HEK293 (cell line): Measurements from ENCODE around the gene ATP8A2.

Experiments
- GLIS2 ChIP-seq: fragments of 450-650 bp; formaldehyde crosslinking; IDR thresholded peaks from 2 replicates; pipeline ENCODE4 v1.5.1; 2016; ENCODE audit warnings: missing biosample characterization, missing genetic modification characterization
- HOXC10 ChIP-seq: sonication (generic); formaldehyde crosslinking; IDR thresholded peaks from 2 replicates; pipeline ENCODE4 v1.8.1; 2023; ENCODE audit warnings: mild to moderate bottlenecking, missing genetic modification reagents
- OSR2 ChIP-seq: fragments of 450-650 bp; formaldehyde crosslinking; IDR thresholded peaks from 2 replicates; pipeline ENCODE4 v1.5.1; 2016; ENCODE audit warnings: missing biosample characterization, missing genetic modification characterization
- SALL2 ChIP-seq: fragments of 450-650 bp; formaldehyde crosslinking; IDR thresholded peaks from 2 replicates; pipeline ENCODE4 v1.5.0; 2017; ENCODE audit warnings: missing biosample characterization, mild to moderate bottlenecking, missing genetic modification characterization, borderline replicate concordance
- SP2 ChIP-seq: fragments of 450-650 bp; formaldehyde crosslinking; IDR thresholded peaks from 2 replicates; pipeline ENCODE4 v1.5.1; 2016; ENCODE audit warnings: missing biosample characterization, missing genetic modification characterization
- TRIM28 ChIP-seq: IDR thresholded peaks from 2 replicates; pipeline ENCODE4 v1.6.1; 2011; ENCODE audit warnings: low read length, control low read depth, borderline replicate concordance
- ZFP3 ChIP-seq: fragments of 450-650 bp; formaldehyde crosslinking; IDR thresholded peaks from 2 replicates; pipeline ENCODE4 v1.5.1; 2016; ENCODE audit warnings: low read depth, missing biosample characterization, missing genetic modification characterization
- ZFP69B ChIP-seq: fragments of 450-650 bp; formaldehyde crosslinking; IDR thresholded peaks from 2 replicates; pipeline ENCODE4 v1.5.1; 2016; ENCODE audit warnings: missing biosample characterization, missing genetic modification characterization
- ZNF169 ChIP-seq: fragments of 450-650 bp; formaldehyde crosslinking; IDR thresholded peaks from 2 replicates; pipeline ENCODE4 v1.5.1; 2016; ENCODE audit warnings: missing biosample characterization, missing genetic modification characterization
- ZNF266 ChIP-seq: fragments of 450-650 bp; formaldehyde crosslinking; IDR thresholded peaks from 2 replicates; pipeline ENCODE4 v1.5.1; 2016; ENCODE audit warnings: missing biosample characterization, missing genetic modification characterization, low read depth
- ZNF292 ChIP-seq: fragments of 450-650 bp; formaldehyde crosslinking; IDR thresholded peaks from 2 replicates; pipeline ENCODE4 v1.5.1; 2016; ENCODE audit warnings: low read depth, missing biosample characterization, missing genetic modification characterization, borderline replicate concordance
- ZNF335 ChIP-seq: fragments of 450-650 bp; formaldehyde crosslinking; conservative IDR thresholded peaks from 2 replicates; pipeline ENCODE4 v1.5.1; 2016; ENCODE audit warnings: missing biosample characterization, missing genetic modification characterization
- ZNF350 ChIP-seq: fragments of 450-650 bp; formaldehyde crosslinking; IDR thresholded peaks from 2 replicates; pipeline ENCODE4 v1.5.0; 2017; ENCODE audit warnings: missing biosample characterization, mild to moderate bottlenecking, missing genetic modification characterization
- ZNF354C ChIP-seq: fragments of 450-650 bp; formaldehyde crosslinking; IDR thresholded peaks from 2 replicates; pipeline ENCODE4 v1.5.1; 2016; ENCODE audit warnings: missing biosample characterization, missing genetic modification characterization, low read depth, borderline replicate concordance
- ZNF426 ChIP-seq: fragments of 450-650 bp; formaldehyde crosslinking; IDR thresholded peaks from 2 replicates; pipeline ENCODE4 v1.5.1; 2017; ENCODE audit warnings: missing biosample characterization, missing genetic modification characterization, mild to moderate bottlenecking, inconsistent platforms, moderate library complexity
- ZNF560 ChIP-seq: fragments of 450-650 bp; formaldehyde crosslinking; IDR thresholded peaks from 2 replicates; pipeline ENCODE4 v1.5.1; 2017; ENCODE audit warnings: missing biosample characterization, missing genetic modification characterization, borderline replicate concordance
- ZNF600 ChIP-seq: fragments of 450-650 bp; formaldehyde crosslinking; IDR thresholded peaks from 2 replicates; pipeline ENCODE4 v1.5.1; 2016; ENCODE audit warnings: missing biosample characterization, missing genetic modification characterization
- ZNF629 ChIP-seq: fragments of 450-650 bp; formaldehyde crosslinking; IDR thresholded peaks from 2 replicates; pipeline ENCODE4 v1.5.1; 2017; ENCODE audit warnings: missing biosample characterization, missing genetic modification characterization
- ZSCAN30 ChIP-seq: fragments of 450-650 bp; IDR thresholded peaks from 2 replicates; pipeline ENCODE4 v1.5.1; 2018; ENCODE audit warnings: missing biosample characterization, mild to moderate bottlenecking, missing genetic modification characterization, moderate library complexity
- TF ChIP-seq, protein P1 (sequence below): fragments of 450-650 bp; formaldehyde crosslinking; IDR thresholded peaks from 2 replicates; pipeline ENCODE4 v1.5.1; 2016; ENCODE audit warnings: missing biosample characterization, missing genetic modification characterization
- TF ChIP-seq, protein P2 (sequence below): fragments of 450-650 bp; formaldehyde crosslinking; IDR thresholded peaks from 2 replicates; pipeline ENCODE4 v1.5.1; 2016; ENCODE audit warnings: missing biosample characterization, missing genetic modification characterization, borderline replicate concordance
- TF ChIP-seq, protein P3 (sequence below): fragments of 450-650 bp; formaldehyde crosslinking; IDR thresholded peaks from 2 replicates; pipeline ENCODE4 v1.5.1; 2016; ENCODE audit warnings: missing biosample characterization, missing genetic modification characterization
- TF ChIP-seq, protein P4 (sequence below): fragments of 450-650 bp; formaldehyde crosslinking; IDR thresholded peaks from 2 replicates; pipeline ENCODE4 v1.5.1; 2016; ENCODE audit warnings: missing biosample characterization, missing genetic modification characterization, borderline replicate concordance
- TF ChIP-seq, protein P5 (sequence below): fragments of 450-650 bp; formaldehyde crosslinking; IDR thresholded peaks from 2 replicates; pipeline ENCODE4 v1.5.1; 2016; ENCODE audit warnings: missing biosample characterization, missing genetic modification characterization
- TF ChIP-seq, protein P6 (sequence below): fragments of 450-650 bp; formaldehyde crosslinking; IDR thresholded peaks from 2 replicates; pipeline ENCODE4 v1.5.1; 2016; ENCODE audit warnings: missing biosample characterization, missing genetic modification characterization

ATP8A2 gene

DNA sequence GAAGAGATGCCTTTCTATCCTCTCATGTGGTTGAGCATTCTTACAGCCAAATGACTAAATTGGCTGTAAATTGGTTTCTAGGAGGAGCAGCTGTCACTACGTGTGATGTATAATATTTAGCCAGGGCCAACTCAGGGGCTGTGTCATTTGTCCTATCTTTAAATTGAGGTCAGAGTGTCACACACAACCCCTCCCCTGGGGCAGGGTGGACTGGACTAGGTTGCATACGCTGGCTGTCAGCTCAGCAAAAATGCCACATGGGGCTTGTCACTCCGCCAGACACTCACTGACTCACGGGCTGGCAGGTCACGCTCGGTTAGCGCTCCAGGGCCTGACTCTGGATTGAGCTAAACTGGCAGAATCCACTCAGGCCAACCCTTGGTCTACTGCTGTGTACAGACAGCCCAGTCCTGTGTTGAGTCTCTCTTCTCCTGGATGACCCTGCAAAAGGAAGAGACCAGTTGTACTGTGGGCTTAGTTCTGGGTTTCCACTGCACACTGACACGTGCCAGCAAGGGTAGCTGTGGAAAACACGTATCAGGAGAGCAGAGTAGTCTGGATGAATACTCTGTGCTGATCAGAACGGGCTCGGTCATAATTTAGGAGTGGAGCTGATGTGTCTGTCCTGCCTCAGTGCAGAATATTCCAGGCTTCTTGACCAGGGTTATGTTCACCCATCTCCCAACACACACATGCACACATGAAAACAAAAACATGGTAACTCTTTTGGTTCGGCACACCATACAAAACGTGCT, 650.9 kb downstream of the ATP8A2 start (continued):
- TF ChIP-seq ZFP3 = no peak
- peak; percentile 79 for TF ChIP-seq ZNF600 (tag by site-specific recombination)
- peak; percentile 71 for TF ChIP-seq ZNF629
- TF ChIP-seq ZNF560 (tag by site-specific recombination) = no peak
- TF ChIP-seq ZNF354C = no peak
- TF ChIP-seq, protein P1, sequence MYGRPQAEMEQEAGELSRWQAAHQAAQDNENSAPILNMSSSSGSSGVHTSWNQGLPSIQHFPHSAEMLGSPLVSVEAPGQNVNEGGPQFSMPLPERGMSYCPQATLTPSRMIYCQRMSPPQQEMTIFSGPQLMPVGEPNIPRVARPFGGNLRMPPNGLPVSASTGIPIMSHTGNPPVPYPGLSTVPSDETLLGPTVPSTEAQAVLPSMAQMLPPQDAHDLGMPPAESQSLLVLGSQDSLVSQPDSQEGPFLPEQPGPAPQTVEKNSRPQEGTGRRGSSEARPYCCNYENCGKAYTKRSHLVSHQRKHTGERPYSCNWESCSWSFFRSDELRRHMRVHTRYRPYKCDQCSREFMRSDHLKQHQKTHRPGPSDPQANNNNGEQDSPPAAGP (tag by site-specific recombination) = peak; percentile 68; the same call in 1 of the 2 replicates
- TF ChIP-seq ZNF350 (tag by site-specific recombination) = no peak
- TF ChIP-seq, protein P2, sequence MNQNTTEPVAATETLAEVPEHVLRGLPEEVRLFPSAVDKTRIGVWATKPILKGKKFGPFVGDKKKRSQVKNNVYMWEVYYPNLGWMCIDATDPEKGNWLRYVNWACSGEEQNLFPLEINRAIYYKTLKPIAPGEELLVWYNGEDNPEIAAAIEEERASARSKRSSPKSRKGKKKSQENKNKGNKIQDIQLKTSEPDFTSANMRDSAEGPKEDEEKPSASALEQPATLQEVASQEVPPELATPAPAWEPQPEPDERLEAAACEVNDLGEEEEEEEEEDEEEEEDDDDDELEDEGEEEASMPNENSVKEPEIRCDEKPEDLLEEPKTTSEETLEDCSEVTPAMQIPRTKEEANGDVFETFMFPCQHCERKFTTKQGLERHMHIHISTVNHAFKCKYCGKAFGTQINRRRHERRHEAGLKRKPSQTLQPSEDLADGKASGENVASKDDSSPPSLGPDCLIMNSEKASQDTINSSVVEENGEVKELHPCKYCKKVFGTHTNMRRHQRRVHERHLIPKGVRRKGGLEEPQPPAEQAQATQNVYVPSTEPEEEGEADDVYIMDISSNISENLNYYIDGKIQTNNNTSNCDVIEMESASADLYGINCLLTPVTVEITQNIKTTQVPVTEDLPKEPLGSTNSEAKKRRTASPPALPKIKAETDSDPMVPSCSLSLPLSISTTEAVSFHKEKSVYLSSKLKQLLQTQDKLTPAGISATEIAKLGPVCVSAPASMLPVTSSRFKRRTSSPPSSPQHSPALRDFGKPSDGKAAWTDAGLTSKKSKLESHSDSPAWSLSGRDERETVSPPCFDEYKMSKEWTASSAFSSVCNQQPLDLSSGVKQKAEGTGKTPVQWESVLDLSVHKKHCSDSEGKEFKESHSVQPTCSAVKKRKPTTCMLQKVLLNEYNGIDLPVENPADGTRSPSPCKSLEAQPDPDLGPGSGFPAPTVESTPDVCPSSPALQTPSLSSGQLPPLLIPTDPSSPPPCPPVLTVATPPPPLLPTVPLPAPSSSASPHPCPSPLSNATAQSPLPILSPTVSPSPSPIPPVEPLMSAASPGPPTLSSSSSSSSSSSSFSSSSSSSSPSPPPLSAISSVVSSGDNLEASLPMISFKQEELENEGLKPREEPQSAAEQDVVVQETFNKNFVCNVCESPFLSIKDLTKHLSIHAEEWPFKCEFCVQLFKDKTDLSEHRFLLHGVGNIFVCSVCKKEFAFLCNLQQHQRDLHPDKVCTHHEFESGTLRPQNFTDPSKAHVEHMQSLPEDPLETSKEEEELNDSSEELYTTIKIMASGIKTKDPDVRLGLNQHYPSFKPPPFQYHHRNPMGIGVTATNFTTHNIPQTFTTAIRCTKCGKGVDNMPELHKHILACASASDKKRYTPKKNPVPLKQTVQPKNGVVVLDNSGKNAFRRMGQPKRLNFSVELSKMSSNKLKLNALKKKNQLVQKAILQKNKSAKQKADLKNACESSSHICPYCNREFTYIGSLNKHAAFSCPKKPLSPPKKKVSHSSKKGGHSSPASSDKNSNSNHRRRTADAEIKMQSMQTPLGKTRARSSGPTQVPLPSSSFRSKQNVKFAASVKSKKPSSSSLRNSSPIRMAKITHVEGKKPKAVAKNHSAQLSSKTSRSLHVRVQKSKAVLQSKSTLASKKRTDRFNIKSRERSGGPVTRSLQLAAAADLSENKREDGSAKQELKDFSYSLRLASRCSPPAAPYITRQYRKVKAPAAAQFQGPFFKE (tag by site-specific recombination) = no peak
- no peak for TF ChIP-seq SALL2 (tag by site-specific recombination)
- no peak for TF ChIP-seq ZNF426
- TF ChIP-seq GLIS2 (tag by site-specific recombination) = peak; percentile 33; the same call in 1 of the 2 replicates
- no peak for TF ChIP-seq ZNF169 (tag by site-specific recombination)
- peak; percentile 36; the same call in 1 of the 2 replicates for TF ChIP-seq OSR2 (tag by site-specific recombination)
- TF ChIP-seq ZFP69B (tag by site-specific recombination) = peak; percentile 15; the same call in 1 of the 2 replicates
- TF ChIP-seq, protein P3, sequence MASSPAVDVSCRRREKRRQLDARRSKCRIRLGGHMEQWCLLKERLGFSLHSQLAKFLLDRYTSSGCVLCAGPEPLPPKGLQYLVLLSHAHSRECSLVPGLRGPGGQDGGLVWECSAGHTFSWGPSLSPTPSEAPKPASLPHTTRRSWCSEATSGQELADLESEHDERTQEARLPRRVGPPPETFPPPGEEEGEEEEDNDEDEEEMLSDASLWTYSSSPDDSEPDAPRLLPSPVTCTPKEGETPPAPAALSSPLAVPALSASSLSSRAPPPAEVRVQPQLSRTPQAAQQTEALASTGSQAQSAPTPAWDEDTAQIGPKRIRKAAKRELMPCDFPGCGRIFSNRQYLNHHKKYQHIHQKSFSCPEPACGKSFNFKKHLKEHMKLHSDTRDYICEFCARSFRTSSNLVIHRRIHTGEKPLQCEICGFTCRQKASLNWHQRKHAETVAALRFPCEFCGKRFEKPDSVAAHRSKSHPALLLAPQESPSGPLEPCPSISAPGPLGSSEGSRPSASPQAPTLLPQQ = no peak
- TF ChIP-seq, protein P4, sequence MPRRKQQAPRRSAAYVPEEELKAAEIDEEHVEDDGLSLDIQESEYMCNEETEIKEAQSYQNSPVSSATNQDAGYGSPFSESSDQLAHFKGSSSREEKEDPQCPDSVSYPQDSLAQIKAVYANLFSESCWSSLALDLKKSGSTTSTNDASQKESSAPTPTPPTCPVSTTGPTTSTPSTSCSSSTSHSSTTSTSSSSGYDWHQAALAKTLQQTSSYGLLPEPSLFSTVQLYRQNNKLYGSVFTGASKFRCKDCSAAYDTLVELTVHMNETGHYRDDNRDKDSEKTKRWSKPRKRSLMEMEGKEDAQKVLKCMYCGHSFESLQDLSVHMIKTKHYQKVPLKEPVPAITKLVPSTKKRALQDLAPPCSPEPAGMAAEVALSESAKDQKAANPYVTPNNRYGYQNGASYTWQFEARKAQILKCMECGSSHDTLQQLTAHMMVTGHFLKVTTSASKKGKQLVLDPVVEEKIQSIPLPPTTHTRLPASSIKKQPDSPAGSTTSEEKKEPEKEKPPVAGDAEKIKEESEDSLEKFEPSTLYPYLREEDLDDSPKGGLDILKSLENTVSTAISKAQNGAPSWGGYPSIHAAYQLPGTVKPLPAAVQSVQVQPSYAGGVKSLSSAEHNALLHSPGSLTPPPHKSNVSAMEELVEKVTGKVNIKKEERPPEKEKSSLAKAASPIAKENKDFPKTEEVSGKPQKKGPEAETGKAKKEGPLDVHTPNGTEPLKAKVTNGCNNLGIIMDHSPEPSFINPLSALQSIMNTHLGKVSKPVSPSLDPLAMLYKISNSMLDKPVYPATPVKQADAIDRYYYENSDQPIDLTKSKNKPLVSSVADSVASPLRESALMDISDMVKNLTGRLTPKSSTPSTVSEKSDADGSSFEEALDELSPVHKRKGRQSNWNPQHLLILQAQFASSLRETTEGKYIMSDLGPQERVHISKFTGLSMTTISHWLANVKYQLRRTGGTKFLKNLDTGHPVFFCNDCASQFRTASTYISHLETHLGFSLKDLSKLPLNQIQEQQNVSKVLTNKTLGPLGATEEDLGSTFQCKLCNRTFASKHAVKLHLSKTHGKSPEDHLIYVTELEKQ (tag by site-specific recombination) = no peak; the same call in 1 of the 2 replicates
- peak; percentile 83 for TF ChIP-seq TRIM28
- 0 out of 2 replicates have a peak, but pooled peaks have one; percentile 24 for TF ChIP-seq ZNF335 (tag by site-specific recombination)
- TF ChIP-seq ZSCAN30 (tag by site-specific recombination) = peak; percentile 42; the same call in 1 of the 2 replicates
- TF ChIP-seq, protein P5, sequence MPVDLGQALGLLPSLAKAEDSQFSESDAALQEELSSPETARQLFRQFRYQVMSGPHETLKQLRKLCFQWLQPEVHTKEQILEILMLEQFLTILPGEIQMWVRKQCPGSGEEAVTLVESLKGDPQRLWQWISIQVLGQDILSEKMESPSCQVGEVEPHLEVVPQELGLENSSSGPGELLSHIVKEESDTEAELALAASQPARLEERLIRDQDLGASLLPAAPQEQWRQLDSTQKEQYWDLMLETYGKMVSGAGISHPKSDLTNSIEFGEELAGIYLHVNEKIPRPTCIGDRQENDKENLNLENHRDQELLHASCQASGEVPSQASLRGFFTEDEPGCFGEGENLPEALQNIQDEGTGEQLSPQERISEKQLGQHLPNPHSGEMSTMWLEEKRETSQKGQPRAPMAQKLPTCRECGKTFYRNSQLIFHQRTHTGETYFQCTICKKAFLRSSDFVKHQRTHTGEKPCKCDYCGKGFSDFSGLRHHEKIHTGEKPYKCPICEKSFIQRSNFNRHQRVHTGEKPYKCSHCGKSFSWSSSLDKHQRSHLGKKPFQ (tag by site-specific recombination) = no peak
- TF ChIP-seq, protein P6, sequence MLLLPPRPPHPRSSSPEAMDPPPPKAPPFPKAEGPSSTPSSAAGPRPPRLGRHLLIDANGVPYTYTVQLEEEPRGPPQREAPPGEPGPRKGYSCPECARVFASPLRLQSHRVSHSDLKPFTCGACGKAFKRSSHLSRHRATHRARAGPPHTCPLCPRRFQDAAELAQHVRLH (tag by site-specific recombination) = no peak
- no peak for TF ChIP-seq SP2 (tag by site-specific recombination)
- TF ChIP-seq ZNF266 (tag by site-specific recombination) = no peak
- TF ChIP-seq ZNF292 (tag by site-specific recombination) = no peak
- TF ChIP-seq HOXC10 (CRISPR knock-in tag) = no peak
